Ascending aorta (tissue), 2 donors: Measurements from ENCODE around the gene CLK4. TPM values are rescaled to one million over a fixed set of nuclear protein-coding genes. Genes with fewer than 3 reads are reported as not detected.

Experiments
- DNase-seq, 2 donors: peaks; one replicate each; pipeline ENCODE4 v3.0.0-alpha.2; 2019; ENCODE audit warnings: low spot score in 2 of 2
- H3K27ac ChIP-seq, 2 donors: fragments of 200-600 bp; sonication (generic); one replicate each; pipeline ENCODE4 v1.5.1; 2016 to 2017; ENCODE audit warnings: mild to moderate bottlenecking in 1 of 2
- H3K27me3 ChIP-seq: fragments of 200-600 bp; sonication (generic); one replicate; pipeline ENCODE4 v1.5.1; 2017
- H3K36me3 ChIP-seq, 2 donors: fragments of 200-600 bp; sonication (generic); one replicate each; pipeline ENCODE4 v1.5.1; 2016
- H3K4me1 ChIP-seq, 2 donors: fragments of 200-600 bp; sonication (generic); one replicate each; pipeline ENCODE4 v1.5.1; 2016 to 2017; ENCODE audit warnings: mild to moderate bottlenecking in 1 of 2
- H3K4me3 ChIP-seq, 2 donors: fragments of 200-600 bp; sonication (generic); one replicate each; pipeline ENCODE4 v1.5.1; 2016 to 2017; ENCODE audit warnings: mild to moderate bottlenecking in 1 of 2
- H3K9me3 ChIP-seq, 2 donors: fragments of 200-600 bp; sonication (generic); one replicate each; pipeline ENCODE4 v1.5.1; 2016
- intact Hi-C: fragments of 100-400 bp; cut with DNase I; formaldehyde crosslinking; loops from one replicate; pipeline ENCODE4 v1.15.1; 2023
- total RNA-seq: library from RNA; depleted of rRNA; stranded (reverse); fragments of >200 nt; gene quantifications from one replicate; pipeline ENCODE4 v1.1.0, GENCODE V29; 2016
- TF ChIP-seq, protein P1 (sequence below), 3 experiments: fragments of 200-600 bp in 2 of 3; fragments of 450-650 bp in 1 of 3; sonication (generic) in 2 of 3; IDR thresholded peaks; one replicate each; pipeline ENCODE4 v1.5.1; 2016 to 2019; ENCODE audit warnings: antibody characterized with exemption in 3 of 3, mild to moderate bottlenecking in 1 of 3, moderate library complexity in 1 of 3

CLK4 gene
- total RNA-seq, 1 donor from 2014 or later: 17.6 TPM

GRCh38 chr5:178605788-178606187, 21.1 kb downstream of the CLK4 start:
- Histone ChIP-seq H3K27ac (peak overlapping the region in 1 of 2 donors; percentile 19), H3K27me3 (no peaks in the 10 kb centered on the region), H3K9me3 (no peaks in the 10 kb centered on the region), H3K4me3 (no peak overlapping the region), H3K4me1 (peaks cover 0 to 3% of the 10 kb centered on the region in 2 donors), H3K36me3 (peaks cover 52 to 77% of the 10 kb centered on the region in 2 donors)
- intact Hi-C loops: no loop called here
- no peak for DNase-seq
- TF ChIP-seq, protein P1, sequence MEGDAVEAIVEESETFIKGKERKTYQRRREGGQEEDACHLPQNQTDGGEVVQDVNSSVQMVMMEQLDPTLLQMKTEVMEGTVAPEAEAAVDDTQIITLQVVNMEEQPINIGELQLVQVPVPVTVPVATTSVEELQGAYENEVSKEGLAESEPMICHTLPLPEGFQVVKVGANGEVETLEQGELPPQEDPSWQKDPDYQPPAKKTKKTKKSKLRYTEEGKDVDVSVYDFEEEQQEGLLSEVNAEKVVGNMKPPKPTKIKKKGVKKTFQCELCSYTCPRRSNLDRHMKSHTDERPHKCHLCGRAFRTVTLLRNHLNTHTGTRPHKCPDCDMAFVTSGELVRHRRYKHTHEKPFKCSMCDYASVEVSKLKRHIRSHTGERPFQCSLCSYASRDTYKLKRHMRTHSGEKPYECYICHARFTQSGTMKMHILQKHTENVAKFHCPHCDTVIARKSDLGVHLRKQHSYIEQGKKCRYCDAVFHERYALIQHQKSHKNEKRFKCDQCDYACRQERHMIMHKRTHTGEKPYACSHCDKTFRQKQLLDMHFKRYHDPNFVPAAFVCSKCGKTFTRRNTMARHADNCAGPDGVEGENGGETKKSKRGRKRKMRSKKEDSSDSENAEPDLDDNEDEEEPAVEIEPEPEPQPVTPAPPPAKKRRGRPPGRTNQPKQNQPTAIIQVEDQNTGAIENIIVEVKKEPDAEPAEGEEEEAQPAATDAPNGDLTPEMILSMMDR (IDR thresholded peaks at IDR 0.05): no peak

DNA sequence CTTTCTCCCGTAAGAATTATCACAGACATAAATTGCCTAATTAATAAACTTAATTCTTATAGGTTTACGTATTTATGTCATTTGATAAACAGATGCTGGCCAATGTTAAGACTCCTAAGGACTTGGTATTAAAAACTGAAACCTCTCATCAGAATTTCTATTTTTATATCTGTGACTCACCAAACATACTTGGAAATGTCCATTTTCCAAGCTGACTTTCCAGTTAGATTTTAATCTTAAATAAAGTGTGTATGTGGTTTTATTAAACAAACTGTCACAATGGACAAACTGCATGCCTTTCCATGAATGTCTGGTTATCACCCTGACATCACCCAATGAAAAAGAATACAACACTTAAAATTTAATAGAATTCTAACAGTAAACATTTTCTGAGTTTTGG, 24.1 kb downstream of the CLK4 start:
- Histone ChIP-seq H3K4me3 (no peak overlapping the region), H3K9me3 (no peaks in the 10 kb centered on the region), H3K4me1 (peaks cover 0 to 3% of the 10 kb centered on the region in 2 donors), H3K27ac (peak overlapping the region in 1 of 2 donors; percentile 61), H3K27me3 (no peaks in the 10 kb centered on the region), H3K36me3 (peaks cover 41 to 60% of the 10 kb centered on the region in 2 donors)
- TF ChIP-seq, protein P1 (IDR thresholded peaks at IDR 0.05): no peak
- no peak for DNase-seq
- intact Hi-C loops: no loop called here

DNA sequence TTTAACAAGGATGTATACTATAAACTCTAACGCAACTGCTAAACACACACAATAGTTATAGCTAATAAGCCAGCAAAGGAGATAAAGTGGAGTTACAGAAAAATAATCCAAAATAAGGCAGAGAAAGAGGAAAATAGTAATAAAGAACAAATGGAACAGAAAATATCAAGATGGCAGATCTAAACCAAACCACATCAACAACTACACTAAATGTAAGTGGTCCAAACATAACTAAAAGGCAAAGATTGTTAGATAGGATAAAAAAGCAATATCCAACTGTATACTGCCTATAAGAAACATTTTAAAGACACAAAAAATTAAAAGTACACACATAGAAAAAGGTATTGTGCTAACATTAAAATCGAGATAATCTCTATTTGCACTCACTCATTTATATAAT, 31.1 kb downstream of the CLK4 start:
- Histone ChIP-seq H3K36me3 (peaks cover 10 to 34% of the 10 kb centered on the region in 2 donors), H3K4me3 (no peak overlapping the region), H3K9me3 (peaks cover 9 to 15% of the 10 kb centered on the region in 2 donors), H3K4me1 (peaks cover 0 to 7% of the 10 kb centered on the region in 2 donors), H3K27me3 (no peaks in the 10 kb centered on the region), H3K27ac (no peak overlapping the region)
- TF ChIP-seq, protein P1 (IDR thresholded peaks at IDR 0.05): no peak
- no peak for DNase-seq
- intact Hi-C loops: no loop called here

DNA sequence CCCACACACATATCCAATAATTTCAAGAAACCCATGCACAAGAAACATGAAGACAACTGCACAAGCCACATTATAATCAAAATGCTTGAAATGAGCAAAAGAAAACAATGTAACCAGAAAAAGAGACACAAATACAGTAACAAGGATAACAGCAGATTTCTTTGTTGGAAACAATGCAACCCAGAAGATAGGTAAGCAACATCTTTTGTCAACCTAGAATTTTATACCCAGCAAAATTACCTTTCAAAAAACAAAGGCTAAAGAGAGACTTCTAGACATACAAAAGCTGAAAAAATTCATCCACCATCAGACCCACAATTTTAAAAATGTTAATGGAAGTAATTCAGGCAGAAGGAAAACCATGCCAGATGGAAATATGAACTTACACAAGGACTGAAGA, 31.7 kb downstream of the CLK4 start:
- intact Hi-C loops: no loop called here
- DNase-seq: no peak
- Histone ChIP-seq H3K4me3 (no peak overlapping the region), H3K27me3 (no peaks in the 10 kb centered on the region), H3K4me1 (peaks cover 0 to 13% of the 10 kb centered on the region in 2 donors), H3K36me3 (peaks cover 10 to 29% of the 10 kb centered on the region in 2 donors), H3K9me3 (peaks cover 9 to 15% of the 10 kb centered on the region in 2 donors), H3K27ac (no peak overlapping the region)
- TF ChIP-seq, protein P1 (IDR thresholded peaks at IDR 0.05): no peak

DNA sequence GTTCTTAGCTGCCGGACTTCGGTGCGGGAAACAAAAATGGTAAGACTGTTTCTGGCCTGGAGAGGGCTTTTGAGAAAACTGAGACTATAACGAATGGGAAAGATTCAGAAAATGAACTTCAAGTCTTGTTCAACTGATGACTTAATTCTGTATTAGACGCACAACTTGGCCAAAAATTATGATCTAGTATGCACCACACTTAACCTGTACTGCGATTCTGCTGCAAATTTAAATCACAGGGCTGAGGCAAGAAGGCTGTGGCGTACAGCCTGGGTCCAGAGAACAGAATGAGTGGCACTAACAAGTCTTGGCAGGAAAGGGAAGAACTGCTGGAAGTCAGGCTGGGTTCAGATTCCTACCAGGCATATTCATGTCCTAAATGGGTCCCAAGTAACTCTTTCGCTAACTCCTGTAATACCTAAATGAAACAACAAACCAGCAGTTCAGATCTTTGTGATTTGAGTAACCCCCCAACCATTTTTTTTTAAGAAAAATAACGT, 35.9 kb downstream of the CLK4 start:
- Histone ChIP-seq H3K27ac (peak overlapping the region; percentile 64 to 66), H3K9me3 (peaks cover 9 to 15% of the 10 kb centered on the region in 2 donors), H3K36me3 (peaks cover 0 to 15% of the 10 kb centered on the region in 2 donors), H3K4me1 (peaks cover 7 to 16% of the 10 kb centered on the region in 2 donors), H3K4me3 (peak overlapping the region; percentile 62 to 67), H3K27me3 (no peaks in the 10 kb centered on the region)
- TF ChIP-seq, protein P1 (IDR thresholded peaks at IDR 0.05): no peak
- intact Hi-C loops: loop anchor here (1.0 to 2.0 kb wide), 2 partner anchors 36 to 311 kb away; partner anchors contain the start of gene CLK4
- DNase-seq: no peak
